Stimulated activated naive CD8-positive, alpha-beta T cell treated with anti-CD3 and anti-CD28 coated beads, Interleukin-15, Interleukin-2, amounts not matched to agents 100 ng/mL and 50 ng/mL, for 24 hours (primary cell): ENCODE data around the gene TACR1.

Experiments used
- H3K27ac Mint-ChIP-seq: one replicate; pipeline ENCODE4 v1.8.0; 2021; ENCODE audit warnings: mild to moderate bottlenecking, mixed read lengths
- H3K27me3 Mint-ChIP-seq: one replicate; pipeline ENCODE4 v1.8.0; 2021; ENCODE audit warnings: mixed read lengths
- H3K36me3 Mint-ChIP-seq: one replicate; pipeline ENCODE4 v1.8.0; 2021; ENCODE audit warnings: low read depth, mixed read lengths
- H3K4me1 Mint-ChIP-seq: one replicate; pipeline ENCODE4 v1.8.0; 2021; ENCODE audit warnings: low read depth, mixed read lengths
- H3K4me3 Mint-ChIP-seq: one replicate; pipeline ENCODE4 v1.8.0; 2021; ENCODE audit warnings: mild to moderate bottlenecking, mixed read lengths
- H3K9me3 Mint-ChIP-seq: one replicate; pipeline ENCODE4 v1.8.0; 2021; ENCODE audit warnings: mixed read lengths

TACR1 gene

DNA sequence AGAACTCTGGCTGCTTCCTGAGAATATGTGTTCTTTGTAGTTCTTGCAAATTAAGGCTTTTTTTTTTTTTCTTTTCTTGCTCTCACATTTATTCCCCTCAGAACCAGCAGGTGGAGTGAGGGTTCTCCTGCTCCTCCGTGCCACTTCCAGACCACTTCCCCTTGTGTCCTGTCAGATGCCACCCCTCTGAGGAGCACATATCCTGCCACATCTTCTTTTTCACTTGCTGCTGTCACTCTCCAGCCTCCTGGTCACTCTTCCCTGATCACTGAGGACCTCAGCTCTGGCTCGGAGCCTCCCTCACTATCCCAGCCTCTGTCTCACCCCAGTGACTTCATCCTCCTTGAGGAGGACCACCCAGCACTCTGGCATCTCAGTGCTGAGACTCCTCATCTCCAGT is 100.5 kb downstream of the TACR1 start:
- Mint-ChIP-seq H3K4me3 (no peak overlapping the region), H3K4me1 (no peaks in the 10 kb centered on the region), H3K27ac (no peak overlapping the region), H3K36me3 (no peaks in the 10 kb centered on the region), H3K9me3 (peaks cover 13% of the 10 kb centered on the region), H3K27me3 (no peaks in the 10 kb centered on the region)

DNA sequence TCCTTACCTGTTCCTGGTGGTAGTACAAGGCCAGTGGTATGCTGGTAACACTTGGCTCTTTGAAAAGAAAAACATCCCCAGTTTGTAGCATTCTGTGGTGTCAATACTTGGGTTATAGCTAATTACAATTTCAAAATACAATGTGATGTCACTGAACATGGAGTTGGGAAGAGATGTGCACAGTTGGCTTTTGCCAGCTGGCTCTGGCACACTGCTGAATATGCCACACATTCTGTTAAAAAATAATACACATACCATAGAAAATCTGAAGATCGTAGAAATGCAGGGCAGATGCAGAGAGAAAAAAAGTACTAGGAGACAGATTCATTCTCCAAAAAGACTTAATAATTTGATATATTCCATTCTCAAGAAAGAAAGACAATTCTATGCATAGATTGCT is 101.5 kb downstream of the TACR1 start:
- H3K9me3 Mint-ChIP-seq = peaks cover 4% of the 10 kb centered on the region
- H3K36me3 Mint-ChIP-seq = no peaks in the 10 kb centered on the region
- no peaks in the 10 kb centered on the region for H3K27me3 Mint-ChIP-seq
- no peak overlapping the region for H3K27ac Mint-ChIP-seq
- H3K4me3 Mint-ChIP-seq = no peak overlapping the region
- H3K4me1 Mint-ChIP-seq = no peaks in the 10 kb centered on the region

DNA sequence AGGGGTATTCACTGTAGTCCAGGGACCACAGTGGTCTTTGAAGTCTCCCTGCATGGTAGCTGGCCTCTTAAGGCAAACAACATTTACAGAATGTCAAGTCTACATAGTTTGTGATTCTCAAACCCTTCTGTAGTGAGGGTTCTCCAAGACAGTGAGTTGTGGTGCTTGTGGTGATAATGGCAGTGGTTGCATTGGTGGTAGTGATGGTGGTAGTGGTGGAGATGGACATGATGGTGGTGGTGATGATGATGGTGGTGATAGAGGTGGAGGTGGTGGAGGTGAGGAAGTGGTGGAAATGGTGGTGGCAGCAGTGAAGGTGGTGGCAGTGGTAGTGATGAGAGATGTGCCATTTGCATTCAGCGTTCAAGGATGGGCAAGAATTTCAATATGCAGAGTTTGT is 104.9 kb downstream of the TACR1 start:
- no peak overlapping the region for H3K4me3 Mint-ChIP-seq
- H3K36me3 Mint-ChIP-seq = no peaks in the 10 kb centered on the region
- H3K27me3 Mint-ChIP-seq = no peaks in the 10 kb centered on the region
- H3K27ac Mint-ChIP-seq = no peak overlapping the region
- H3K9me3 Mint-ChIP-seq = no peaks in the 10 kb centered on the region
- no peaks in the 10 kb centered on the region for H3K4me1 Mint-ChIP-seq

DNA sequence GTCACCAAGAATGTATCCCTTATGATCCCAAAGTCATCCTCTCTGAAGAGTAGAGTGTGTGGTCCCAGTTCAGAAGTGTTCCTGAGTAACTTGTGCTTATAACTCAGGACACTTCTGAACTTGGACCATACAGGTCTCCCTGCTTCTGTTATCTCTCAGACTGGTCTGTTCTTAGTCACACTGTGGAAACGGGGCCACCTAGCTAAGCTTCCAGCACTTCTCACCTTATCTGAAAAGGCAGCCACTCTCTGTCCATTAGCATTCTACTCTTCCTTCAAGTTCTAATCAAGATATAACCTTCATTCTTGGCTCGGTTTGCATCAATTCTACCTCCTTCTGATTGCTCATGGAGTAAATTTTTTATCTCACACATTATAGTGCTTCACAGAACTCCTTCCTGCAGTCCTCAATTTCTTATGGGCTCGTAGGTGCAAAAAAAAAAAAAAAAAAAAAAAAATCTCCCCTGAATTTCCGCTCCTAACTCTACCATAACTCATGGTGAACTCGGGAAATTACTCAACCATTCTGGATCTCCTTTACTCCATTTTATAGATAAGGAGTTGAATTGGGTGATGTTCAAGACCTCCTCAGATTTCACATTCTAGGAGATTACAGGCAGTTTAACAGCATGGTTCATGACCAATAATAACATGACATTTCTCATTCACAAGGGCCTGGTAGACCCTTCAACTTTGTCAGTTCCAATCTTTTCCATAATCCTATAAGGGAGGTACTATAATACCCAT is 108.4 kb downstream of the TACR1 start:
- no peaks in the 10 kb centered on the region for H3K27me3 Mint-ChIP-seq
- no peak overlapping the region for H3K4me3 Mint-ChIP-seq
- no peaks in the 10 kb centered on the region for H3K36me3 Mint-ChIP-seq
- H3K27ac Mint-ChIP-seq = no peak overlapping the region
- H3K9me3 Mint-ChIP-seq = no peaks in the 10 kb centered on the region
- H3K4me1 Mint-ChIP-seq = no peaks in the 10 kb centered on the region

DNA sequence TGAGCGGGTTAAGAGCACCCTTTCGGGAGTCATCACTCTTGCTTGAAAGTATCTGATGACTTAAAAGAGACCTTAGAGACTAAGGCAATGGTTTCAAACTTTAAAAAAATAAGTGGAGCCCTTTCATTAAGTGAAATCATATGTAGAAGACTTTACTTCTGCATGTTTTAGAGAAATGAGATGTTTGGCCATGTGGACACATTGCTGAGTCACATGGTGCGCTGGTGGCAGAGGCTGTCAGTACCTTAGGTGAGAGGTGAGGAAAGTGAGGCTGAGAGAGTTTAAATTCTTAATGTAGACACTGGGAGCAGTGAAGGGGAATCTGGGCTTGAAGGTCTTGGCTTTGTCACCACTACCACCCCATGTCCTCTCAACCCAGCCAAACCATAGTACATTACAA is 109.8 kb downstream of the TACR1 start:
- no peak overlapping the region for H3K27ac Mint-ChIP-seq
- H3K4me3 Mint-ChIP-seq = no peak overlapping the region
- no peaks in the 10 kb centered on the region for H3K4me1 Mint-ChIP-seq
- H3K9me3 Mint-ChIP-seq = no peaks in the 10 kb centered on the region
- H3K27me3 Mint-ChIP-seq = no peaks in the 10 kb centered on the region
- H3K36me3 Mint-ChIP-seq = no peaks in the 10 kb centered on the region

DNA sequence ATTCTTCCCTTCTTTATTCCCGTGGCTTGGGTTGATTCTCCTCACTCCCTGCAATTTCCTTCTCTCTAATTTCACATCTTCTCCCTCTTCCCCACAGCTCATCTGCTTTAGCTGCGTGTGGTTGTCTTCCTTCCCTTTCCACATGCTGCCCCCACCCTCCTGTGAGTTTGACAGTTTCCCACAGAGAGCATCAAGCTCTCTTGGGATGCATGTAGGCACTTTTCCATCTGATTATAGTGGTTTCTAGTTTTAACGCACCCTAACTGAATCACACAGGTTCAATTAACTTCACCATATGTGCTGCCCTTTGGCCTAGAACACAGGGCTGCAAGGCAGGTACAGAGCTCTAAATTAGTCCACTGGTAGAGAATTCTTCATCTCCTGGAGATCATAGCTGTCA is 110.5 kb downstream of the TACR1 start:
- H3K4me3 Mint-ChIP-seq = no peak overlapping the region
- no peak overlapping the region for H3K27ac Mint-ChIP-seq
- no peaks in the 10 kb centered on the region for H3K4me1 Mint-ChIP-seq
- no peaks in the 10 kb centered on the region for H3K27me3 Mint-ChIP-seq
- H3K36me3 Mint-ChIP-seq = no peaks in the 10 kb centered on the region
- no peaks in the 10 kb centered on the region for H3K9me3 Mint-ChIP-seq

DNA sequence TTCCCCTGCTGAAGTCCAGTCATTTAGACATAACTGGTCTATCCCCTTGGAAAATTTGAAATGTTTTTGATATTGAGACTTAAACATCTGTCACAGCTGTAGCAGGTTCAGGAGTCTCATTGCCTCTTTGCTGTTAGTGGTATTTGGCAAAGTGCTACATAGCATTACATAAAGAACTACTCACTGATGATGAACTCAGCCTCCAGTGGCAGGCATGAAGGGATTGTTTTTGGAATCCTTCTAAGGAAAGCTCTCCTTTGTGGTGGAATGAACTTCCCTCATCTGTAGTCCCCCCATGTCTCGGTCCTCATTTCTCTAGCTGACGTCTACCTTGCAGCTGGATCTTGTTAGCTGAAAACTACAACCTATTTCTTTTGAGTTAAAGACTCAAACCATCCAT is 111.6 kb downstream of the TACR1 start:
- Mint-ChIP-seq H3K9me3 (no peaks in the 10 kb centered on the region), H3K36me3 (no peaks in the 10 kb centered on the region), H3K4me1 (no peaks in the 10 kb centered on the region), H3K27me3 (no peaks in the 10 kb centered on the region), H3K4me3 (no peak overlapping the region), H3K27ac (no peak overlapping the region)

DNA sequence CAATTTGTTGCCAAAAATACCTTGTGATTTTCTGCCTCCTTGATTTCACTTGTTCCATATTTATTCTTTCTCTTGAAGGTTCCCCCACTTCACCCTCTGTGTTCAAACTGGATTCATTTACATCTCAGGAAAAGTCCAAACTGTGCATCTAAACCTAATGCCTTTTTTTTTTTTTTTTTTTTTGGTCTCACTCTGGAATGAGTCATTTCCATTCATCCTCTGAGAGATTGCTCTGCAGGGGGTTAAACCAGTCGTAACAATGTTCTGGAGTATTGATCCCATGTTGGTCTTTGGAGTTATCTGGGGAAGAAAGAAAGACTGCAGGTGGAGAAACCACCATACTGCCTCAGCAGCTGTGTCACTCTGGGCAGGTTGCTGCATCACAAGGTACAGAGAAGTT is 119.7 kb downstream of the TACR1 start:
- Mint-ChIP-seq H3K36me3 (peaks cover 5% of the 10 kb centered on the region), H3K9me3 (peaks cover 6% of the 10 kb centered on the region), H3K4me3 (no peak overlapping the region), H3K27me3 (no peaks in the 10 kb centered on the region), H3K27ac (no peak overlapping the region), H3K4me1 (no peaks in the 10 kb centered on the region)

DNA sequence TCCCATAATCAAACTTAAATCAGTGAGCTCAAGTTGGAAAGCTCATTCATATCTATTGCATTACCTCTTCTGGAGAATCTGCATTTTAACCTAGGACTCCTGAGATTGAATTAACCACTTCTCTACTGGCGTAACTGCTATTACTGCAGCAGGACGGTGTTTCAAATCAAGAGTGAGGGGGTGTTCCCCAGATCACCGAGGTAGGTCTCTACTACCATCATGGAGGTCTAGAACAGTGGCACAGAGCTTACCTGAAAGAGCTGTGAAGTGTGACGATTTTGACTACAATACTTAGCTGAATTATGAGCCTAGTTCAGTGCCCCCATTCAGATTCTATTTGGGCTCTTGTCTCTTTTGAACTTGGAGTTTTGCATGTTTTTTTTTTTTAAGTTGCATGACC is 121.4 kb downstream of the TACR1 start:
- Mint-ChIP-seq H3K9me3 (peaks cover 6% of the 10 kb centered on the region), H3K27ac (no peak overlapping the region), H3K4me3 (no peak overlapping the region), H3K36me3 (peaks cover 5% of the 10 kb centered on the region), H3K27me3 (no peaks in the 10 kb centered on the region), H3K4me1 (no peaks in the 10 kb centered on the region)

DNA sequence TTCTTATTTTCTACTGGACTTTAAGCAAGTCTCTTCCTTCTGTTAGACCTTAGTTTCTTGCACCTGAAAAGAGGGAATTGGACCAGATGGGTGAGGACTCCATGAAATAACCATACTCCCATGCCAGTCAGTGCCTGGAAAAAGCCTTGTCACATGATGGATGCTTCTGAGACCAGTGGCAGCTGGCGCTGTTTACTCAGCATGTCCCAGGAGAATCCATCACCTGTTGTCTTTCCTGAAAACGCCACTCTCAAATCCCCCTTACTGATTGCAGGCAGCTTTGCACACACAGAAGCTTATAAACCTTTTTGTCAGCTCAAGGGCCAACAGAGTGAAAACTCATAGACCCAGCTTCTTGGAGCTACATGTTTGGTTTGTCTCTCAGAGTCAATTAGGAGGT is 123.2 kb downstream of the TACR1 start:
- peaks cover 5% of the 10 kb centered on the region for H3K36me3 Mint-ChIP-seq
- no peaks in the 10 kb centered on the region for H3K4me1 Mint-ChIP-seq
- no peak overlapping the region for H3K27ac Mint-ChIP-seq
- H3K27me3 Mint-ChIP-seq = no peaks in the 10 kb centered on the region
- H3K4me3 Mint-ChIP-seq = no peak overlapping the region
- H3K9me3 Mint-ChIP-seq = no peaks in the 10 kb centered on the region

DNA sequence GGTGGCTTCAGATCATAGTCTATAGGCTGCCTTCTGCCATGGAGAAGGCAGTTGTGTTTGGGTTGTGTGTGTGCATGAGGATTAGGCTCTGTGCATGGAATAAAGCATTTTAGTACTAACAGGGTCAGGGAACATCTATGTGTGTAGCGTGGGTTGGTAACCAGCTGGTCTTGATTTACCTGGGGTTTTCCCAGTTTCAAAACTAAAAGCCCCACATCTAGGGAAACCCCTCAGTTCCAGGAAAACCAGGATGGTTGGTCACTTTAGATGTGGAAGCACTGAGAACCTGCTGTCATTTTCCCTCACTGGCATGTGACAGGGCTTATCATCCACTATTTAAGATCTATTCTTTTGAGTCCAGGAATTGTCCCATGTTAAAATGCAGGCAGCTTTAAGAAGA is 124.6 kb downstream of the TACR1 start:
- no peaks in the 10 kb centered on the region for H3K4me1 Mint-ChIP-seq
- no peak overlapping the region for H3K27ac Mint-ChIP-seq
- no peaks in the 10 kb centered on the region for H3K9me3 Mint-ChIP-seq
- no peak overlapping the region for H3K4me3 Mint-ChIP-seq
- H3K27me3 Mint-ChIP-seq = no peaks in the 10 kb centered on the region
- H3K36me3 Mint-ChIP-seq = peaks cover 5% of the 10 kb centered on the region

DNA sequence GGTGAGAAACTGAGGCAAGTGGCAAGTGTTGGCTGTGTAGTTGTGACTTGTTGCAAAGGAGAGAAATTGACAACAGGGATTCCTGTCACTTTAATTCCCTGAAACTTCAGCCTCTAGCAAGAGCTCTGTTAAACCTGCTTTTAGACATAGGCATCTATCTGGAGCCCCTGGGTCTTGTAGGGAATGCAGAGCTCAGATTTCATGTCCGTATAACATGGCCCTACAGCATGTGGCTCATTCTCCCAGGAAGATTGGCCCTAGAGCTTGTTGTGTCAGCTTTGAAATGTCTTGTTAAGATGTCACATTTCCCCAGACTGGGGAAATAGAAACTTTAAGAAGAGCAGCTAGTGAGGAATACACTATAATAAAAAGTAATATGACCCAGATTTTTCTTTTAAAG is 125.1 kb downstream of the TACR1 start:
- H3K4me3 Mint-ChIP-seq = no peak overlapping the region
- H3K27me3 Mint-ChIP-seq = no peaks in the 10 kb centered on the region
- H3K9me3 Mint-ChIP-seq = no peaks in the 10 kb centered on the region
- H3K27ac Mint-ChIP-seq = no peak overlapping the region
- peaks cover 5% of the 10 kb centered on the region for H3K36me3 Mint-ChIP-seq
- no peaks in the 10 kb centered on the region for H3K4me1 Mint-ChIP-seq

DNA sequence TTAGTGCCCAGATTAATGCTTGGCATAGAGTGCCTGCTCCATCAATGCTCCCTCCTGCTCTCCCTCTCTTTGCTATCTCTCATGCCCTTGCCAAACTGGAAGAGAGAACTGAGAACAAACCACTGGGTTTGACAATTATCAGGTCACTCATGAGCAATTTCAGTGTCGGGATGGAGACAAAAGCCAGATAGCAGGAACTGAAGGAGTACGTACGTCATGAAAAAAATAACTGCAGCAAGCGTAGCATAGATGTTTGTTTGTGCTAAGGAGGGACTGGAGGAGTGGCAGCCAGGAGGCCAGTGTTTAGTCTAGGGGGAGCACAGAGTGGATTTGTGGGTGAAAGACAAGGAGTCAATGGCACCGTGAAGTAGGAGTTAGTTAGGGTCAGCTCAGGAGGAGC is 127.6 kb downstream of the TACR1 start:
- Mint-ChIP-seq H3K27me3 (no peaks in the 10 kb centered on the region), H3K27ac (no peak overlapping the region), H3K36me3 (no peaks in the 10 kb centered on the region), H3K4me3 (no peak overlapping the region), H3K4me1 (no peaks in the 10 kb centered on the region), H3K9me3 (no peaks in the 10 kb centered on the region)

DNA sequence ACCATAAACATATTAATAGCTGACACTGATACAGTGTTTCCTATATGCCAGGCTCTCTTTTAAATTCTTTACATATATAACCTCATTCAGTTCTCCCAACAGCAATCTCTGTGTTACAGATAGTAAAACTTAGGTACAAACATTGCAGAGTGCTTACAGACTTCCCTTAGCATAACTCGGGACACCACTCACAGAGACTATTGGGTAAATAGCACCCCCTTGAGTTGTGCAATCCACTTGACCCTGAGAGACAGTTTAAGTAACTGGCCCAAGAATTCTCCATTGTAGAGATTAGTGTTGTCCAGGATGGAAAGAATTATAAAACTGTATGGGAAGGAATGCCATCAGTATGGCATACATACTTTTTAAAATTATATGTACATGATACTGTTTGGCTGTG is 130.8 kb downstream of the TACR1 start:
- Mint-ChIP-seq H3K27ac (no peak overlapping the region), H3K36me3 (no peaks in the 10 kb centered on the region), H3K27me3 (no peaks in the 10 kb centered on the region), H3K9me3 (no peaks in the 10 kb centered on the region), H3K4me3 (no peak overlapping the region), H3K4me1 (no peaks in the 10 kb centered on the region)

DNA sequence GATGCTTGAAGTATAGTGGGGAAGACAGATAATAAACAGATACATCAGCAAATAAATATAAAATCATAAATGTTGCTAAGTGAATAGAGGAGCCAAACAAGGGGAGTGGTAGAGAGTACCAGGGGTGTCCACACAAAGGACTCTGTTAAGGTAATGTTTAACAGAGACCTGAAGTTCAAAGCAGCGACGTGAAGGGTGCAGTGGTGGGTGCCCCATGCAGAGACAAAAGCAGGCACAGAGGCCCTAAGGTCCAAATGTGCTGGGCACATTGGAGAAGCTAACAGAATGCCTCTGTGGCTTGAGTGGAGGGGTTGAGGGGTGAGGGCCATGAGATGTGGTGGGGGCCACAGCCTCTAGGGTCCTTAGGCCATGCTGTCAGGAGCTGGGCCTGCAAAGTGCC is 131.8 kb downstream of the TACR1 start:
- no peaks in the 10 kb centered on the region for H3K27me3 Mint-ChIP-seq

DNA sequence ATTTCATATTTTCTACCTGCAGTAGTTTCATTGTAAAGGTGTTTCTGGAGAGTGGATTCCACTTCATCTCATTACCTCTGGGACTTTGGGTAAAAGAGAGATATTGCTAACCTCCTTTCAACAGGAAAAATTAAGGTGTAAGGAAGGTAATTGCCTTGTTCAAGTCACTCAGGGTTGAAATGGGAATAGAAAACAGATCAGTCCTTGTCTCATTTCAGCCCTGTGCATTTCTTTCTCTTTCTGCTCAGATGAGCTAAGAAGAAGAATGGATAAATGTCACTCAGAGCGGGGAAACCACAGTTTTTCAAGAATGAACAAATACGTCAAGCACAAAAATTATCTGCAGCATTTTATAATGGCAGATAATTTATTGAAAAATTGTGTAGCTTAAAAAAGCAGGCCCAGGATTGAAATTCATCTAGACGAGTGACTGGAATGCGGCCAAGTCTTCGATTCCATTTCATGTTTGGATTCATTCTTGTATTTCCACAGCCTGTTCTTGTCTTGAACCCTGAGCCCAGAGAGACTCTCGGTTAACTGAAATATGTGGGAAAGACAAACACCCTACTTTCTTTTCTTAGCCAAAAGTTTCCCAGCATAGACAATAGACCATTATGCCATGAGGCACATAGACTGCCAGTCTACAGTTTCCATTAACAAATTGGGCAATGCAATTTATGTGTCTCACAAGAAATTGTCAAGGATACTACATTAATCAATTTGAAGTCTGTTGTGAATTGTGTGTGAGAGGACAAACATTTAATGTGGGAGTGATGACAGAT is 133.0 kb downstream of the TACR1 start:
- Mint-ChIP-seq H3K9me3 (no peaks in the 10 kb centered on the region), H3K27me3 (no peaks in the 10 kb centered on the region), H3K27ac (no peak overlapping the region), H3K36me3 (no peaks in the 10 kb centered on the region), H3K4me3 (no peak overlapping the region), H3K4me1 (no peaks in the 10 kb centered on the region)

More for the DNA sequence above, 131.8 kb downstream of the TACR1 start:
- Mint-ChIP-seq H3K4me3 (no peak overlapping the region), H3K9me3 (no peaks in the 10 kb centered on the region), H3K4me1 (no peaks in the 10 kb centered on the region), H3K36me3 (no peaks in the 10 kb centered on the region), H3K27ac (no peak overlapping the region)
